Muscle of arm (tissue), 12 donors: ENCODE measurements around the gene KLHL11. TPM values are rescaled to one million over a fixed set of nuclear protein-coding genes. Genes with fewer than 3 reads are reported as not detected.
"Not testable (repeated sequence)": the region's sequence is repeated elsewhere in the genome, so short reads cannot be mapped to it uniquely, and the experiment has no call there.

Source experiments
- DNase-seq: peaks from one replicate; pipeline ENCODE4 v3.0.0-alpha.2; 2013
- polyA plus RNA-seq, 12 donors: library from polyadenylated mRNA; unstranded; fragments of 120-200 nt; gene quantifications; one replicate each; pipeline ENCODE4 v1.2.1, GENCODE V29; 2013; ENCODE audit not compliant: insufficient read length in 12 of 12

The KLHL11 gene
- polyA plus RNA-seq, 12 donors = 4.7 to 8.1 (median 6.3) TPM; not detected in 1

GRCh38 chr17:41839448-41839847 is 25.8 kb downstream of the KLHL11 start:
- DNase-seq = not testable (repeated sequence)

- no peak for DNase-seq
These were observed 27.3 kb downstream of the KLHL11 start, which contains the start of gene KLHL10 for GRCh38 chr17:41837761-41838538. TSS of gene KLHL10 (plus strand) at chr17:41837825. CDS start at chr17:41837933, 108 bp downstream.

GRCh38 chr17:41836550-41837196 is 28.6 kb downstream of the KLHL11 start:
- no peak for DNase-seq

GRCh38 chr17:41835800-41836549 is 29.2 kb downstream of the KLHL11 start, which contains the start of gene NT5C3B:
TSS of gene NT5C3B (minus strand) at chr17:41836232. CDS start at chr17:41836193, 39 bp downstream.
- peak; percentile 55 for DNase-seq

- DNase-seq = no peak
These were observed 29.9 kb downstream of the KLHL11 start for GRCh38 chr17:41835214-41835799.

GRCh38 chr17:41829961-41830360 is 35.3 kb downstream of the KLHL11 start:
- DNase-seq = not testable (repeated sequence)

GRCh38 chr17:41825175-41825845 is 39.9 kb downstream of the KLHL11 start:
- DNase-seq = no peak

- DNase-seq = no peak
These were observed 41.1 kb downstream of the KLHL11 start for GRCh38 chr17:41824086-41824485.

- DNase-seq = no peak
These were observed 41.6 kb downstream of the KLHL11 start for GRCh38 chr17:41823580-41823979.

- DNase-seq = no peak
These were observed 42.1 kb downstream of the KLHL11 start for GRCh38 chr17:41823141-41823524.

GRCh38 chr17:41822216-41823140 is 42.7 kb downstream of the KLHL11 start:
- DNase-seq = no peak

- DNase-seq = no peak
These were observed 43.4 kb downstream of the KLHL11 start for GRCh38 chr17:41821776-41822175.

- no peak for DNase-seq
These were observed 47.2 kb downstream of the KLHL11 start for GRCh38 chr17:41818024-41818423.

- no peak for DNase-seq
These were observed 48.4 kb downstream of the KLHL11 start for GRCh38 chr17:41816637-41817320.

GRCh38 chr17:41814195-41814594 is 51.0 kb downstream of the KLHL11 start:
- DNase-seq = no peak

- no peak for DNase-seq
These were observed 51.5 kb downstream of the KLHL11 start for GRCh38 chr17:41813699-41814124.

GRCh38 chr17:41813152-41813680 is 52.0 kb downstream of the KLHL11 start:
- DNase-seq = no peak

- DNase-seq = peak; percentile 93
These were observed 52.7 kb downstream of the KLHL11 start, which contains the start of gene FKBP10 for GRCh38 chr17:41812381-41813151. TSS of gene FKBP10 (plus strand) at chr17:41813004. CDS start at chr17:41813035, 31 bp downstream.
